ENCODE measurements around the gene BGN. TPM values are rescaled to one million over a fixed set of nuclear protein-coding genes. Genes with fewer than 3 reads are reported as not detected.

BGN gene
- total RNA-seq, 1 experiment from 2014 or later = not detected

GRCh38 chrX:153463556-153463955 lies 31.2 kb upstream of the BGN start:
- Histone ChIP-seq H3K27me3 (ENCODE audit: low read length) (no peaks in the 10 kb centered on the region), H3K4me2 (ENCODE audit: low read length) (no peak overlapping the region)

GRCh38 chrX:153464116-153464515 lies 30.7 kb upstream of the BGN start:
- Histone ChIP-seq H3F3A (ENCODE audit: low read length, unreplicated experiment) (no peaks in the 10 kb centered on the region), H3K4me3 (ENCODE audit: low read length) (no peak overlapping the region), H3K4me2 (ENCODE audit: low read length) (no peak overlapping the region), H3K27ac (ENCODE audit: low read length) (no peak overlapping the region), H3K9me3 (ENCODE audit: low read length) (no peaks in the 10 kb centered on the region), H3K36me3 (ENCODE audit: low read depth, low read length) (0 out of 2 replicates have a peak, but pooled peaks cover 4% of the 10 kb centered on the region), H4K20me1 (ENCODE audit: low read length) (no peaks in the 10 kb centered on the region), H3K9me2 (replicated peaks; ENCODE audit: low read length) (no peaks in the 10 kb centered on the region), H3K4me1 (ENCODE audit: insufficient read depth, low read length) (no peaks in the 10 kb centered on the region), H3K79me2 (ENCODE audit: low read length) (peaks cover 17% of the 10 kb centered on the region), H3K9ac (ENCODE audit: low read length) (no peak overlapping the region), H2AFZ (ENCODE audit: low read length) (no peak overlapping the region), H3K27me3 (ENCODE audit: low read length) (no peaks in the 10 kb centered on the region)
- ATAC-seq (no peak), DNase-seq (no peak)
- TF ChIP-seq CTCF (conservative IDR thresholded peaks at IDR 0.05; ENCODE audit: low read depth, low read length) (no peak), EZH2 (IDR thresholded peaks at IDR 0.05; ENCODE audit: low read length, unreplicated experiment) (no peak), EZH2phosphoT487 (IDR thresholded peaks at IDR 0.05; ENCODE audit: borderline replicate concordance, low read length) (no peak)
- no TSS peak for BruUV-seq (replicated peaks)
- intact Hi-C loops (cut with micrococcal nuclease) = no loop called here
- POLR2A ChIA-PET (ENCODE audit: unreplicated experiment) = no interaction called here
- CTCF ChIA-PET = no interaction called here

More at GRCh38 chrX:153463556-153463955, 31.2 kb upstream of the BGN start:
- H3K4me3 ChIP-seq (ENCODE audit: low read length) = no peak overlapping the region
- no peak overlapping the region for H2AFZ ChIP-seq (ENCODE audit: low read length)
- no peaks in the 10 kb centered on the region for H3K4me1 ChIP-seq (ENCODE audit: insufficient read depth, low read length)
- intact Hi-C loops (cut with micrococcal nuclease) = no loop called here
- no peak overlapping the region for H3K27ac ChIP-seq (ENCODE audit: low read length)
- 0 out of 2 replicates have a peak, but pooled peaks cover 4% of the 10 kb centered on the region for H3K36me3 ChIP-seq (ENCODE audit: low read depth, low read length)
- DNase-seq = no peak
- POLR2A ChIA-PET (ENCODE audit: unreplicated experiment) = no interaction called here
- no TSS peak for BruUV-seq (replicated peaks)
- no peaks in the 10 kb centered on the region for H3F3A ChIP-seq (ENCODE audit: low read length, unreplicated experiment)
- no peaks in the 10 kb centered on the region for H3K9me2 ChIP-seq (replicated peaks; ENCODE audit: low read length)
- H3K79me2 ChIP-seq (ENCODE audit: low read length) = peaks cover 11% of the 10 kb centered on the region
- no peak for ATAC-seq
- CTCF ChIA-PET = no interaction called here
- H3K9ac ChIP-seq (ENCODE audit: low read length) = no peak overlapping the region
- H3K9me3 ChIP-seq (ENCODE audit: low read length) = no peaks in the 10 kb centered on the region
- no peaks in the 10 kb centered on the region for H4K20me1 ChIP-seq (ENCODE audit: low read length)
- no peak for TF ChIP-seq EZH2phosphoT487 (IDR thresholded peaks at IDR 0.05; ENCODE audit: borderline replicate concordance, low read length)
- no peak for TF ChIP-seq CTCF (conservative IDR thresholded peaks at IDR 0.05; ENCODE audit: low read depth, low read length)
- no peak for TF ChIP-seq EZH2 (IDR thresholded peaks at IDR 0.05; ENCODE audit: low read length, unreplicated experiment)

GRCh38 chrX:153465691-153466380 lies 28.9 kb upstream of the BGN start:
- H3K79me2 ChIP-seq (ENCODE audit: low read length) = peaks cover 27% of the 10 kb centered on the region
- TF ChIP-seq EZH2phosphoT487 (IDR thresholded peaks at IDR 0.05; ENCODE audit: borderline replicate concordance, low read length) = no peak
- TF ChIP-seq CTCF (conservative IDR thresholded peaks at IDR 0.05; ENCODE audit: low read depth, low read length) = no peak
- TF ChIP-seq EZH2 (IDR thresholded peaks at IDR 0.05; ENCODE audit: low read length, unreplicated experiment) = no peak
- BruUV-seq (replicated peaks) = no TSS peak
- no peaks in the 10 kb centered on the region for H4K20me1 ChIP-seq (ENCODE audit: low read length)
- ChIA-PET CTCF (interaction anchor here (0.6 kb wide), 1 partner anchor 525 kb away, joined by 8 read pairs; no protein-coding TSS in a partner anchor), POLR2A (ENCODE audit: unreplicated experiment) (no interaction called here)
- no peaks in the 10 kb centered on the region for H3K36me3 ChIP-seq (ENCODE audit: low read depth, low read length)
- no peaks in the 10 kb centered on the region for H3K4me1 ChIP-seq (ENCODE audit: insufficient read depth, low read length)
- H3K9me2 ChIP-seq (replicated peaks; ENCODE audit: low read length) = no peaks in the 10 kb centered on the region
- intact Hi-C loops (cut with micrococcal nuclease) = no loop called here
- DNase-seq (no peak), ATAC-seq (no peak)
- no peaks in the 10 kb centered on the region for H3K9me3 ChIP-seq (ENCODE audit: low read length)
- H3F3A ChIP-seq (ENCODE audit: low read length, unreplicated experiment) = no peaks in the 10 kb centered on the region
- H3K27ac ChIP-seq (ENCODE audit: low read length) = no peak overlapping the region
- no peak overlapping the region for H2AFZ ChIP-seq (ENCODE audit: low read length)
- H3K27me3 ChIP-seq (ENCODE audit: low read length) = no peaks in the 10 kb centered on the region
- no peak overlapping the region for H3K9ac ChIP-seq (ENCODE audit: low read length)
- H3K4me3 ChIP-seq (ENCODE audit: low read length) = no peak overlapping the region
- H3K4me2 ChIP-seq (ENCODE audit: low read length) = no peak overlapping the region
